GM23248 (cell line): Measurements from ENCODE around the gene CD4.

Experiments
- EZH2 ChIP-seq: fragments of 200-600 bp; sonication (generic); IDR thresholded peaks from 2 replicates; pipeline ENCODE4 v1.6.1; 2018; ENCODE audit warnings: antibody characterized with exemption, mild to moderate bottlenecking; ENCODE audit not compliant: insufficient read depth, poor library complexity, severe bottlenecking
- EZH2phosphoT487 ChIP-seq: fragments of 200-600 bp; sonication (generic); IDR thresholded peaks from 2 replicates; pipeline ENCODE4 v1.6.1; 2018; ENCODE audit warnings: antibody characterized with exemption, moderate library complexity, mild to moderate bottlenecking, low read depth; ENCODE audit not compliant: insufficient read depth

GRCh38 chr12:6840330-6840729 is 51.0 kb downstream of the CD4 start:
- TF ChIP-seq EZH2 (no peak), EZH2phosphoT487 (no peak)
